SK-N-SH (cell line): ENCODE measurements around the gene MAP3K13. TPM values are rescaled to one million over a fixed set of nuclear protein-coding genes. Genes with fewer than 3 reads are reported as not detected.

ENCODE experiments used
- CTCF ChIA-PET: fragments of 300-600, 350-600 bp; formaldehyde crosslinking; extraction: SDS; loops from one replicate; lab custom pipeline; 2021; lab: Yijun Ruan, JAX
- POLR2A ChIA-PET: fragments of 350-600 bp; sonication (Branson Sonifier 250); formaldehyde crosslinking; extraction: SDS; loops from one replicate; lab custom pipeline; 2020; ENCODE audit warnings: antibody characterized with exemption, inconsistent platforms; lab: Yijun Ruan, JAX
- DNase-seq: peaks from one replicate; pipeline ENCODE4 v3.0.0; 2012
- H2AFZ ChIP-seq: fragments of 200-600 bp; sonication (generic); 2 replicates; pipeline ENCODE4 v1.8.1; 2016; ENCODE audit warnings: antibody characterized with exemption, mild to moderate bottlenecking, low read depth
- H3F3A ChIP-seq: fragments of 200-600 bp; sonication (generic); replicated peaks from 2 replicates; pipeline ENCODE3; 2016; ENCODE audit warnings: antibody characterized with exemption, mild to moderate bottlenecking; ENCODE audit not compliant: insufficient read depth
- H3K27ac ChIP-seq, 2 experiments: fragments of 200-500 bp in 1 of 2; fragments of 200-600 bp in 1 of 2; sonication (Bioruptor generic) in 1 of 2; sonication (generic), shearing (Covaris generic) in 1 of 2; 2 replicates each; pipeline versions ENCODE4 v1.5.1 to v1.6.1; 2014 to 2016; ENCODE audit warnings: low read depth in 2 of 2, inconsistent platforms in 1 of 2, low read length in 1 of 2, mild to moderate bottlenecking in 1 of 2, mixed read lengths in 1 of 2
- H3K27me3 ChIP-seq: fragments of 200-600 bp; sonication (generic), shearing (Covaris generic); 2 replicates; pipeline ENCODE4 v1.6.1; 2016; ENCODE audit warnings: mixed run types; ENCODE audit not compliant: insufficient read depth
- H3K36me3 ChIP-seq, 2 experiments: fragments of 200-500 bp in 1 of 2; fragments of 200-600 bp in 1 of 2; sonication (Bioruptor generic) in 1 of 2; sonication (generic) in 1 of 2; replicated peaks in 1 of 2; 2 replicates each; pipeline versions ENCODE3 to v1.5.1; 2014 to 2016; ENCODE audit warnings: low read length in 1 of 2, mild to moderate bottlenecking in 1 of 2; ENCODE audit not compliant: insufficient read depth in 2 of 2, control insufficient read depth in 1 of 2
- H3K4me1 ChIP-seq, 2 experiments: fragments of 200-500 bp in 1 of 2; fragments of 200-600 bp in 1 of 2; sonication (Bioruptor generic) in 1 of 2; sonication (generic), shearing (Covaris generic) in 1 of 2; 2 replicates each; pipeline versions ENCODE4 v1.5.1 to v1.6.1; 2014 to 2016; ENCODE audit warnings: low read depth in 1 of 2, low read length in 1 of 2, mixed run types in 1 of 2; ENCODE audit not compliant: insufficient read depth in 2 of 2, control insufficient read depth in 1 of 2
- H3K4me2 ChIP-seq: fragments of 200-600 bp; sonication (generic), shearing (Covaris generic); 2 replicates; pipeline ENCODE4 v1.6.1; 2017; ENCODE audit warnings: mixed run types
- H3K4me3 ChIP-seq, 2 experiments: fragments of 200-500 bp in 1 of 2; fragments of 200-600 bp in 1 of 2; sonication (Bioruptor generic) in 1 of 2; sonication (generic), shearing (Covaris generic) in 1 of 2; 2 replicates each; pipeline versions ENCODE4 v1.5.1 to v1.8.1; 2014 to 2016; ENCODE audit warnings: low read depth in 2 of 2, inconsistent platforms in 1 of 2, low read length in 1 of 2, mild to moderate bottlenecking in 1 of 2, mixed read lengths in 1 of 2, moderate library complexity in 1 of 2
- H3K79me2 ChIP-seq: fragments of 200-600 bp; sonication (generic); 2 replicates; pipeline ENCODE4 v1.8.1; 2017; ENCODE audit warnings: mild to moderate bottlenecking; ENCODE audit not compliant: insufficient read depth
- H3K9ac ChIP-seq: fragments of 200-600 bp; sonication (generic); 2 replicates; pipeline ENCODE4 v1.6.1; 2017; ENCODE audit warnings: mixed run types
- H3K9me2 ChIP-seq: fragments of 200-600 bp; sonication (generic); 2 replicates; pipeline ENCODE4 v1.6.1; 2017; ENCODE audit warnings: mixed run types
- H3K9me3 ChIP-seq: fragments of 200-600 bp; sonication (generic); 2 replicates; pipeline ENCODE4 v1.6.1; 2017; ENCODE audit warnings: mixed run types, mild to moderate bottlenecking, moderate library complexity
- H4K20me1 ChIP-seq: fragments of 200-600 bp; sonication (generic); 2 replicates; pipeline ENCODE4 v1.6.1; 2017; ENCODE audit warnings: mild to moderate bottlenecking, mixed run types; ENCODE audit not compliant: insufficient read depth
- CTCF ChIP-seq: fragments of 200-600 bp; sonication (generic); IDR thresholded peaks from 2 replicates; pipeline ENCODE4 v1.6.1; 2017; ENCODE audit warnings: antibody characterized with exemption, mild to moderate bottlenecking, moderate library complexity
- FOXJ3 ChIP-seq: sonication (generic); formaldehyde crosslinking; IDR thresholded peaks from 2 replicates; pipeline ENCODE4 v1.5.1; 2020; ENCODE audit warnings: mild to moderate bottlenecking, missing genetic modification reagents
- FOXM1 ChIP-seq: IDR thresholded peaks from 2 replicates; pipeline ENCODE4 v1.4.0; 2012; ENCODE audit warnings: low read depth, mild to moderate bottlenecking
- GATA2 ChIP-seq: sonication (generic); formaldehyde crosslinking; IDR thresholded peaks from 2 replicates; pipeline ENCODE4 v1.5.0; 2020; ENCODE audit warnings: mild to moderate bottlenecking, missing genetic modification reagents
- IRF3 ChIP-seq: fragments of 150-350 bp; IDR thresholded peaks from 2 replicates; pipeline ENCODE4 v1.6.1; 2016; ENCODE audit warnings: mild to moderate bottlenecking, low read depth, low read length
- JUND ChIP-seq: IDR thresholded peaks from 2 replicates; pipeline ENCODE4 v1.4.0; 2012
- MAX ChIP-seq: IDR thresholded peaks from 2 replicates; pipeline ENCODE4 v1.4.0; 2012; ENCODE audit warnings: low read depth
- MXI1 ChIP-seq: IDR thresholded peaks from 2 replicates; pipeline ENCODE4 v1.6.1; 2012; ENCODE audit warnings: mild to moderate bottlenecking, low read depth, low read length, improper control_type of control experiment
- NFIC ChIP-seq: IDR thresholded peaks from 2 replicates; pipeline ENCODE4 v1.4.0; 2012; ENCODE audit warnings: borderline replicate concordance
- PBX3 ChIP-seq: IDR thresholded peaks from 2 replicates; pipeline ENCODE4; 2012
- REST ChIP-seq: IDR thresholded peaks from 2 replicates; pipeline ENCODE4 v1.6.1; 2012; ENCODE audit warnings: mild to moderate bottlenecking, low read depth, low read length, moderate library complexity
- SMC3 ChIP-seq: IDR thresholded peaks from 2 replicates; pipeline ENCODE4 v1.6.1; 2012; ENCODE audit warnings: low read depth, low read length, improper control_type of control experiment
- TEAD4 ChIP-seq: IDR thresholded peaks from 2 replicates; pipeline ENCODE4 v1.4.0; 2012; ENCODE audit warnings: mild to moderate bottlenecking, borderline replicate concordance; ENCODE audit not compliant: insufficient read depth
- USF1 ChIP-seq: IDR thresholded peaks from 2 replicates; pipeline ENCODE4 v1.4.0; 2012; ENCODE audit warnings: low read depth, borderline replicate concordance
- ZBTB33 ChIP-seq: IDR thresholded peaks from 2 replicates; pipeline ENCODE4 v1.4.0; 2012; ENCODE audit warnings: low read depth, borderline replicate concordance
- WGBS: methylation state at CpG from one replicate; pipeline ENCODE4 v1.1.6; 2017; ENCODE audit warnings: low lambda C conversion rate; 5-methylcytosine and 5-hydroxymethylcytosine counted together
- polyA plus RNA-seq, 3 experiments: library from polyadenylated mRNA; depleted of rRNA; stranded (reverse); fragments of >200 nt; gene quantifications; 2 replicates each; pipeline ENCODE4 v1.2.3, GENCODE V29; 2012

Gene MAP3K13
- polyA plus RNA-seq, 1 of the 3 experiments (the other 2 are of a cell fraction): 9.1 TPM

- H3K4me3 ChIP-seq: no peak overlapping the region
- no peaks in the 10 kb centered on the region for H3K27me3 ChIP-seq
- no peak overlapping the region for H3K9ac ChIP-seq
- DNase-seq: no peak
- no peak overlapping the region for H3K4me2 ChIP-seq
- 70% methylated on average over 5 of the region's 5 CpGs for WGBS
- TF ChIP-seq TEAD4: no peak
- H3K36me3 ChIP-seq: no peaks in the 10 kb centered on the region
- H3K9me3 ChIP-seq: no peaks in the 10 kb centered on the region
- ChIA-PET POLR2A (no interaction called here), CTCF (interaction anchor here (0.6 to 2.2 kb wide), 12 partner anchors 8 to 148 kb away, joined by 3 to 7 read pairs (median 3); no protein-coding TSS in a partner anchor)
- H2AFZ ChIP-seq: no peak overlapping the region
- H3K9me2 ChIP-seq: no peaks in the 10 kb centered on the region
- H3K27ac ChIP-seq: no peak overlapping the region
- H3K4me1 ChIP-seq: no peaks in the 10 kb centered on the region
- H3K79me2 ChIP-seq: no peaks in the 10 kb centered on the region
- no peaks in the 10 kb centered on the region for H3F3A ChIP-seq
- no peaks in the 10 kb centered on the region for H4K20me1 ChIP-seq
Observed at GRCh38 chr3:185460309-185460708, 97.4 kb downstream of the MAP3K13 start.

GRCh38 chr3:185460719-185461350, 97.9 kb downstream of the MAP3K13 start:
- Histone ChIP-seq H3K9ac (no peak overlapping the region), H3F3A (no peaks in the 10 kb centered on the region), H3K4me2 (no peak overlapping the region), H3K4me3 (no peak overlapping the region), H3K36me3 (no peaks in the 10 kb centered on the region), H3K79me2 (no peaks in the 10 kb centered on the region), H3K9me2 (no peaks in the 10 kb centered on the region), H3K9me3 (no peaks in the 10 kb centered on the region), H3K4me1 (no peaks in the 10 kb centered on the region), H3K27me3 (no peaks in the 10 kb centered on the region), H3K27ac (no peak overlapping the region), H2AFZ (no peak overlapping the region), H4K20me1 (no peaks in the 10 kb centered on the region)
- peak; percentile 23 for DNase-seq
- 70% methylated on average over 6 of the region's 6 CpGs for WGBS
- ChIA-PET POLR2A (no interaction called here), CTCF (interaction anchor here (0.6 to 2.2 kb wide), 12 partner anchors 8 to 149 kb away, joined by 3 to 7 read pairs (median 3); no protein-coding TSS in a partner anchor)
- TF ChIP-seq FOXM1 (no peak), JUND (no peak), MAX (no peak), NFIC (no peak), TEAD4 (no peak), ZBTB33 (no peak), FOXJ3 (CRISPR knock-in tag) (no peak), USF1 (no peak), IRF3 (no peak), CTCF (peak; percentile 59), SMC3 (peak; percentile 27), MXI1 (no peak), GATA2 (no peak), REST (no peak), PBX3 (no peak)
